GM10248 (cell line): ENCODE results near the gene CTAGE15.
"Not testable (repeated sequence)": the region's sequence is repeated elsewhere in the genome, so short reads cannot be mapped to it uniquely, and the experiment has no call there.

ENCODE experiments used
- CTCF ChIA-PET: fragments of 300-600 bp; sonication (Branson Sonifier 250); formaldehyde crosslinking; extraction: SDS; loops from one replicate; lab custom pipeline; 2021; ENCODE audit warnings: antibody characterized with exemption; lab: Yijun Ruan, JAX
- POLR2A ChIA-PET: fragments of 350-650 bp; sonication (Branson Sonifier 250); formaldehyde crosslinking; extraction: SDS; loops from one replicate; lab custom pipeline; 2020; ENCODE audit warnings: antibody characterized with exemption; lab: Yijun Ruan, JAX
- DNase-seq: peaks from one replicate; pipeline ENCODE4 v3.0.0; 2012; ENCODE audit errors: extremely low spot score

CTAGE15 gene

DNA sequence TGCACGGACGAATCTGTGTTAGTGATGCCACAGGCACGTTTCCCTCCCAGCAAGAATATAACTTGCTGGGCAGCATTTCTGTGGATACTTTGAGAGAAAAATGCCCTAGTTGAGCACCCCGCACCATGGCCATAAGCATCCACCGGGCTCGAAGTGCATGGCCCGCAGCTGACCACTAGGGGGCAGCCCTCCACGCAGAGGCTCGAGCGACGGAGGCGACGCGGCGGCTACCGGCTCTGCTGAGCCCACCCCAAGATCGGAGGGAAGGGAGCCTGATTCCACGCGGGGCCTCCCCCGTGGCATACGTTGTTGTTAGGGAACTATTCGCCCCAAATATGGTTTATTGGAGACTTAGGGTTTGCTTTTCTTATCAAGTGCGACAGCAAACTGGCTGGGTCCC, 48.5 kb downstream of the CTAGE15 start:
- POLR2A ChIA-PET, DNase-seq, CTCF ChIA-PET: not testable (repeated sequence)

DNA sequence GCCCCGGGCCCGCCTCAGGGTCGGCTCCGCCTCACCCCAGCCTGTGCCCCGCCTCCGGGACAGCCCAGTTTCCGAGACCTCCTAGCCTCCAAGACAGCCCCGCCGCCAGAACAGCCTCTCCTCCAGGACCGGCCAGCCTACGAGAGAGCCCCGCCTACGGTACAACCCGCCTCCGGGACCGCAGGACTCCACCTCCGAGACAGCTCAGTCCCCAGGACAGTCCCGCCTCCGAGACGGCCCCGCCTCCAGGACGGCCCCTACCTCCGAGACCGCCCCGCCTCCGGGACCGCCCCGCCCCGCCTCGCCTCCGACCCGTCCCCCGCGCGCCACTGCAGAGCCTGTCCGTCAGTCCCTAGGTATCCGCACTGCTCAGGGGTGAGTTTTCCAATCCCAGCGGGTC, 49.0 kb downstream of the CTAGE15 start, which contains the start of gene TCAF2:
Gene TCAF2 (plus strand): TSS at position 329 of the 400 bp plus-strand sequence.
- CTCF ChIA-PET, DNase-seq, POLR2A ChIA-PET: not testable (repeated sequence)

DNA sequence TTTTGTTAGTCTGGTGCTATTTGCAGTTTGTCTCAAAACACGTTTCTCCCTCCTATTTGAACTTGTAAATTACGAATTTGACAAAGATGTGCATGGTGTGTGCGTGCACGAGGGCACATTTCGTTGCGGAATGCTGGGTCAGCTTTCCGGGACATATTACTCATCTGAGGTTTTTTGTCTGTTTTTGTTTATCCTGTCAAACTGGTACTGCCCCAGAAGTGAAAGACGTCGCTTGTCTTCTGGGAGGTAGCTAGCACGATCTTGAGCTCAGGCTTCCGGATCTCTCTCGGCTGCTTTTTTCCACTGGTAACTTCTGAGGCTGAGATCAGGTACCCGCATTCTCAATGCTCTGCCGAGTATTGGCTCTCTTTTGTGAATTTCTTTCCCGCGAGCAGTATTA, 49.6 kb downstream of the CTAGE15 start:
- DNase-seq, POLR2A ChIA-PET, CTCF ChIA-PET: not testable (repeated sequence)

DNA sequence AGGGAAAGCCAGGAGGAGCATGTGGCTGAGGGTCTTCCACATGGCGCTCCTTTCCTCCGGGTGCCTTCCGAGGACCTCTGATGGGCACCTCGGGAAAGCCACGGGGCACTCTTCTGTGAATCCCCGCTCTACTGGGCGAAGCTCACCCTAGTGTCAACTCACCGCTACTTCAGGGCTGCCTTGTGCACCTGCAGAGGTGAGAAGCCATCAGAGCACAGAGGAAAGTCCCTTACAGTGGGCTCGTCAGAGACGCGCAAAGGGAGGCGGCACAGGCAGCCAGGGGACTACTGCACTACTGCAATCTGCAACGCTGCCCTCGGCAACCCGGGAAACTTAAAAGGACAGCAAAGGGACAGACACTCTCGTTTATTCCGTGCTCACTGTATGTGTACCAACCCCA, 50.5 kb downstream of the CTAGE15 start:
- CTCF ChIA-PET, POLR2A ChIA-PET: not testable (repeated sequence)

More for the DNA sequence above, 50.5 kb downstream of the CTAGE15 start:
- DNase-seq = not testable (repeated sequence)
